ENCODE data around the gene DNAH1. TPM values are rescaled to one million over a fixed set of nuclear protein-coding genes. Genes with fewer than 3 reads are reported as not detected.

DNAH1 gene
- total RNA-seq, 1 donor from 2014 or later, result 27.1 TPM

DNA sequence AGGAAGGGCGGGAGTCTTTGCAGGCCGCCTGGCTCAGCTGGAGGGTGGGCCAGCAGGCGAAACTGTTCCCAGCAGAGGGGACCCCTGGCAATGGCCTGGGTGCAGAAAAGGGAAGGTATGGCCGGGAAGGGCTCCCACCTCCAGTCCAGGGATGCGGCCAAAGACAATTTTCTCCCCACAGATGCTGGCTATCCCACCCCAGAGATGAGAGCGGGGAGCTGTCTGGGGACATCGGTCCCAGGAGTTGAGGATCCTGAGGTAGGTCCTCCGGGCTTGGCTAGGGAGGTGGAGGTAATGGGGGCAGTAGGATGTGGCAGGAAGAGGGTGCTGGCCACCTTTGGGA is 127.1 kb downstream of the DNAH1 start:
- intact Hi-C loops (cut with micrococcal nuclease), result no loop called here

DNA sequence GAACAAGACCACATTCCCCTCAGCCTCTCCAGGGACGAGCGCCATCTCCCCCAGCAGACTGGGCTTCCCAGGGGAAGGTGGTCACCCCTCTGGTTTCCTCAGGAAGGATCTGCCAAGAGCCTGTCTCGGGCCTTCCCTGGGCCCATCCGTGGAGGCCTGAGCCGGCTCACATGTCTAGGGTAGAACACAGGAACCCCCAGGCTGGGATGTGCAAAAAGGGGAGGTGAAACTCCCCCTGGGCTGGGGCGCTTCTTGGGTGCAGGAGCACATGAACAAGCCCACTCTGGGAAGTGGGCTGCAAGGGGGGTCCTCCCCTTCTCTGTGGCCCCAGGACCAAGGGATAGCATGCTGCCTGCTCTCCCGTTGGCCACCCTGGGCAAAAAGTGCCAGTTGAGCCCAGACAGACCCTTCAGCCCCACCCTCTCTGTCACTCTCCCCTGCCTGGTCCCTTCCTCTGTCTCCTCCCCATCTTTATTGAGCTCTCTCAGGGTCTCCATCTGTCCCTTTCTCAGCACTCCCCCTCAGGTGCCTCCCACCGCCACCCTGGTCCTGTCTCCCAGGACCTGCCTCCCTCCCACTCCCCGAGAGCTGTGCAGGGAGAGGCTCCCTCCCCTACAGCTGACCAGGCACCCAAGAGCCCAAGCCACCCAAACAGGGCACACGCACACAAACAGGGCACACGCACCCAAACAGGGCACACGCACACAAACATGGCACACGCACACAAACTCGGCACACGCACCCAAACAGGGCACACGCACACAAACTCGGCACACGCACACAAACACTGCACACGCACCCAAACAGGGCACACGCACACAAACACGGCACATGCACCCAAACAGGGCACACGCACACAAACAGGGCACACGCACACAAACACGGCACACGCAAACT is 127.9 kb downstream of the DNAH1 start:
- intact Hi-C loops (cut with micrococcal nuclease), result no loop called here

DNA sequence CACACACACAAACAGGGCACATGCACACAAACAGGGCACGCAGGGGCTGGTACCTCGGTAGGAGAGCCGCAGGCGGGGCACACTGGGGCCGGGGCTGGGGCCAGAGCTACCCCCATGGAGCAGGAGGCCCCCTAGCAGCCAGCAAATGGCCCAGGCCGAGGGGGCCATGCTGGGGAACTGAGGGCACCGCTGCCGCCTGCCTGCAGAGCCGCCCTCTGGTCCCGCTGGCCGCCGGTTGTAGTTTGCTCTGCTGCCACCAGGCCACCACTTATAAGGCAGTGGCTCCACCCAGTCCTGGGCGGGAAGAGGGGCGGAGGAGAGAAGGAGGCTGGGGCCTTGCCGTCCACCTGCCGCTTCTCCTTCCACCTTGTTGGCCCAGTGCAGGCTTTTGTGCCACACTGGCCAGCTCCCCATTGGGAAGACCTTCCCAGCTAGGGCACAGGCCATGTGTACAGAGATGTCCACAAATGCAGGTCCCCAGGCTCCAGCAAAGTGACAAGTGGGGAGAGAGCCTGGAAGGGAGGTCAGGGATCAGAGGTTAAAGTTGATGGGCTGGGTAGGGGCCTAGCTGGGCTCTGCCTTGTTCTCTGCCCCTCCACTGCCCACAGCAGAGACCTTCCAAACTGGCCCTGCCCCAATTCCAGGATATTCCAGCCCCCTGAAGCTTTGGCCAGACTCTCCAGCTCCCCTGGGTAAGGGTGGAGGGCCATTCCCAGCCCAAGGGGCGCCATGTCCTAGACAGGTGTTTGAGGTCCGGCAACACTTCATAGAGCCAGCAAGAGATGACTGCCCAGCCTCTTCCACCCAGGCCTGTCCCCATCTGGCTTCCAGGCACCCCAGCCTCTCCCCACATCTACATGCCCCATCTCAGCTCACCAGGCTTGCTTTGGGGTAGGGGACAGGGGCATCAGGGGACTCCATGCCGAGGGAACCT is 129.0 kb downstream of the DNAH1 start, which contains the start of gene SEMA3G:
Gene SEMA3G (minus strand): TSS at position 244 of the 934 bp plus-strand sequence. CDS start 76 bp downstream, at position 168.
- intact Hi-C loops (cut with micrococcal nuclease), result loop anchor here (1.0 to 5.0 kb wide), 2 partner anchors 10 to 163 kb away; partner anchors contain the start of gene NISCH

DNA sequence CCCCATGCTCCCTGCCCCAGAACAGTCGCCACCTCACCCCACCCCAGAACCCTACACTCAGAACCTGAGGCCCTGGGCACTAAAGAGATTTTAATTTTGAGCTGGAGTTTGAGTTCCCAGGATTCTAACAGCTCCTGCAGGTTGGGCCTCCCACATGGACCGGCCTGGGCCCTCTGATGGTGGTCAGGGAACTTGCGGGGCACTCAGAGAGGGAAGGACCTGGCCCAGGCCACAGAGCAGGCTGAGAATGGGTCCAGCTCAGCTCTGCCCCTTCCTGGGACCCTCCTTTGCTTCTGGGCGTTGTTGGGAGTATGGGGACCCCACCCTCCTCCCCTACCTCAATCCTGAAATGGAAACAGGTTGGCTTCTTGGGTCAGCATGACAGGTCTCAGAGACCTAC is 129.9 kb downstream of the DNAH1 start:
- intact Hi-C loops (cut with micrococcal nuclease), result loop anchor here (2.0 to 5.0 kb wide), 2 partner anchors 107 to 164 kb away; no protein-coding TSS in a partner anchor

DNA sequence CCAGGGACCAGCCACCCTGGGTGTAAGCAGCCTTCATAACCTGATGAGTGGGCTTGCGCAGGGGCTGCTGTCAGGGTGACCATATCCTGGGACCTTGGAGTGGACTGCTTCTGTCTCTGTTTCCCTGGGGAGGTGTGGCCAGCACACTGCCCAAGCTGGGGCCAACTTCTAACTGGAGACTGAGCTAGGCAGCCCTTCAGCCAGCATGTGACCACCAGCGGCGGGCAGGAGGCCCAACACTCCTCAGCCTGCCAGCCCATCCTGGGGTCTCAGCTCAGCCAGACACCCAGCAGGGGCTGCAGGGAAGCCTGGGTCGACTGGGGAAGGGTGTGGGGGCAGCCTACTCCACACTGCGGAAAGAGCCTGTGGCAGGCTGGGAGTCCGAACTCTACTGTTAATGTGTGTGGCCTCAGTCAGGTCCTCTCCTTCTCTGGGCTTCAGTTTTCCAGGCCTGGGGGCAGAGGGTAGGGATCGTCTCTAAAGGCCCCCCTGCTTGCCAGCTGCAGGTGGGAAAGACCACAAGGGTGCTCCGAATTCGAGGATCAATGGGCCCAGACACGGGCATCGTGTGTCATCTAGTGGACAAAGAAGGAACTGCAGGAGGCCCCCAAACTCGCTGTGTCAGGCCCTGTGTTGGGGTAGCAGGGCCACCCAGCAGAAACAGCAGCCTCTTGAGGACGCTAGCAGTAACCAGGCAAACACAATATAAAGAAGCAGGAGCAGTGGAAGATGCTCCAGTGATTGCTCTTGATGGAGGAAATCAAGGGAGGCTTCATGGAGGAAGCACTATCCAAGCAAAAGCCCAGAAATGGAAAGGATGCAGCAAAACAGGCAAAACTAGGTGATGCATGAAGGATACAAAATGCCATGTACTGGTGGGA is 130.8 kb downstream of the DNAH1 start:
- intact Hi-C loops (cut with micrococcal nuclease), result loop anchor here (1.0 to 5.0 kb wide), 5 partner anchors 19 to 227 kb away; no protein-coding TSS in a partner anchor

DNA sequence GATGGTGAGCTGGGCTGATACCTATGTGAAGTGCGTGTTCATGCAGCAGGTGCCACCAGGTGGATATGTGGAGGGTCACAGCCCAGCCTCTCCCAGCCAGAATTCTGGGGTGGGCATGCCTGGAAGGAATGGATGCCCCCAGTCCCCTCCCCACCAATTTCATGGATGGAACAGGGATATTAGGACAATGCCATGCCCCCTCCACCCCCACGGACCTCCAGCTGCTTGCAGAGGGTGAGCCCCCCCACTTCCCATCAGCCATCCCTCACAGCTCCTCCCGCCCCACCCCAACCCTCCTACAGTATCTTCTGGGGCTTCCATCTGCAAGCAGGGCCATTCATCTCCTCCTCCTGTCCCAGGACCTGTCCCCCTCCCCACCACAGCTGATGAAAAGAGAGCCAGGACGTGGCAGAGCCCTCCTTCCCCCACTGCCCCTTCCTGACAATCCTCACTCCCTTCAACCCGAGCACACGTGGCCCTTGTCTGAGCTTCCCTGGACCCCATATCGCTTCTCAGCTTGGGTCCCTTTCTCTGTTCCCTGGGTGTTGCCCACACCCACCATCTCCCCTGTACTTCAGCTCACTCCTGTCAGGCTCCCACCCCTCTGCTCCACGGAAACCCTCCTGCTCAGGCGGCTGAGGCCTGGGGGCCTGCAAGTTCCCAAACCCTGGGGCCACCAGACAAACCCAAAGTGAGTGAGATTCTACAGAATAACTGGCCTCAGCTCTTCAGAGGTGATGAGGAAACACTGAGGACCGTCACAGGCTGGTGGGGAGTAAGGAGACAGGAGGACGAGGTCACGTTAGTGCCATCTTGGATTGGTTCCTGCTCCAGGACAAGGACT is 131.6 kb downstream of the DNAH1 start:
- intact Hi-C loops (cut with micrococcal nuclease), result loop anchor here (1.0 to 5.0 kb wide), 5 partner anchors 19 to 227 kb away; no protein-coding TSS in a partner anchor

Other genes with a start within 250 kb of the DNAH1 start
- gene POC1A, start 161.9 kb upstream of the DNAH1 start, total RNA-seq, result 16.8 and 19.6 TPM in 2 replicates
- 78.5 and 81.4 TPM in 2 replicates for gene ALAS1, start 118.2 kb upstream of the DNAH1 start, total RNA-seq
- 0.34 and 0.49 TPM in 2 replicates for gene TLR9, start 90.7 kb upstream of the DNAH1 start, total RNA-seq
- 117 and 132 TPM in 2 replicates for gene TWF2, start 77.2 kb upstream of the DNAH1 start, total RNA-seq
- gene PPM1M, start 70.6 kb upstream of the DNAH1 start, total RNA-seq, result 82.2 and 84.9 TPM in 2 replicates
- 127 and 130 TPM in 2 replicates for gene WDR82, start 37.7 kb upstream of the DNAH1 start, total RNA-seq
- gene GLYCTK, start 28.5 kb upstream of the DNAH1 start, total RNA-seq, result 20.8 and 23.1 TPM in 2 replicates
- gene BAP1, start 93.7 kb downstream of the DNAH1 start, total RNA-seq, result 93.4 and 98.6 TPM in 2 replicates
- gene PHF7, start 94.3 kb downstream of the DNAH1 start, total RNA-seq, result 6.8 and 9.9 TPM in 2 replicates
- gene SEMA3G, start 128.8 kb downstream of the DNAH1 start, total RNA-seq, result not detected in 2 replicates
- 0.74 and 1.3 TPM in 2 replicates for gene TNNC1, start 137.7 kb downstream of the DNAH1 start, total RNA-seq
- 81.1 and 84.9 TPM in 2 replicates for gene NISCH, start 139.3 kb downstream of the DNAH1 start, total RNA-seq
- gene STAB1, start 179.0 kb downstream of the DNAH1 start, total RNA-seq, result 0.12 and 1.0 TPM in 2 replicates
- gene NT5DC2, start 217.5 kb downstream of the DNAH1 start, total RNA-seq, result 14.3 and 21.6 TPM in 2 replicates
- 5.0 and 5.1 TPM in 2 replicates for gene UQCC5, start 220.3 kb downstream of the DNAH1 start, total RNA-seq